HEK293 (cell line): ENCODE measurements around the gene HAND1.

Experiments
- GLI2 ChIP-seq: fragments of 450-650 bp; formaldehyde crosslinking; IDR thresholded peaks from 2 replicates; pipeline ENCODE4; 2017; ENCODE audit warnings: missing biosample characterization, missing genetic modification characterization, low read depth, borderline replicate concordance
- IKZF3 ChIP-seq: fragments of 450-650 bp; IDR thresholded peaks from 2 replicates; pipeline ENCODE4 v1.5.0; 2018; ENCODE audit warnings: missing biosample characterization, mild to moderate bottlenecking, missing genetic modification characterization, moderate library complexity
- TRIM28 ChIP-seq: IDR thresholded peaks from 2 replicates; pipeline ENCODE4 v1.6.1; 2011; ENCODE audit warnings: low read length, control low read depth, borderline replicate concordance
- ZFP3 ChIP-seq: fragments of 450-650 bp; formaldehyde crosslinking; IDR thresholded peaks from 2 replicates; pipeline ENCODE4 v1.5.1; 2016; ENCODE audit warnings: low read depth, missing biosample characterization, missing genetic modification characterization
- ZNF112 ChIP-seq: fragments of 450-650 bp; formaldehyde crosslinking; IDR thresholded peaks from 2 replicates; pipeline ENCODE4 v1.5.0; 2017; ENCODE audit warnings: missing biosample characterization, missing genetic modification characterization
- ZNF214 ChIP-seq: fragments of 450-650 bp; formaldehyde crosslinking; IDR thresholded peaks from 2 replicates; pipeline ENCODE4 v1.5.1; 2017; ENCODE audit warnings: missing biosample characterization, mild to moderate bottlenecking, missing genetic modification characterization, borderline replicate concordance
- ZNF23 ChIP-seq: fragments of 450-650 bp; formaldehyde crosslinking; IDR thresholded peaks from 2 replicates; pipeline ENCODE4 v1.5.1; 2016; ENCODE audit warnings: missing biosample characterization, missing genetic modification characterization, borderline replicate concordance
- ZNF311 ChIP-seq: fragments of 450-650 bp; formaldehyde crosslinking; IDR thresholded peaks from 2 replicates; pipeline ENCODE4 v1.5.1; 2017; ENCODE audit warnings: missing biosample characterization, missing genetic modification characterization, borderline replicate concordance
- ZNF433 ChIP-seq: fragments of 450-650 bp; formaldehyde crosslinking; IDR thresholded peaks from 2 replicates; pipeline ENCODE4 v1.5.1; 2016; ENCODE audit warnings: missing biosample characterization, missing genetic modification characterization, low read depth
- ZNF514 ChIP-seq: fragments of 450-650 bp; formaldehyde crosslinking; IDR thresholded peaks from 2 replicates; pipeline ENCODE4 v1.5.1; 2016; ENCODE audit warnings: missing biosample characterization, missing genetic modification characterization
- ZNF571 ChIP-seq: fragments of 450-650 bp; formaldehyde crosslinking; IDR thresholded peaks from 2 replicates; pipeline ENCODE4 v1.5.0; 2017; ENCODE audit warnings: missing biosample characterization, missing genetic modification characterization
- ZNF629 ChIP-seq: fragments of 450-650 bp; formaldehyde crosslinking; IDR thresholded peaks from 2 replicates; pipeline ENCODE4 v1.5.1; 2017; ENCODE audit warnings: missing biosample characterization, missing genetic modification characterization
- ZNF677 ChIP-seq: fragments of 450-650 bp; IDR thresholded peaks from 2 replicates; pipeline ENCODE4 v1.5.0; 2018; ENCODE audit warnings: missing biosample characterization, mild to moderate bottlenecking, missing genetic modification characterization, moderate library complexity
- ZNF776 ChIP-seq: fragments of 450-650 bp; formaldehyde crosslinking; IDR thresholded peaks from 2 replicates; pipeline ENCODE4 v1.5.0; 2017; ENCODE audit warnings: missing biosample characterization, missing genetic modification characterization, borderline replicate concordance
- ZXDB ChIP-seq: fragments of 450-650 bp; formaldehyde crosslinking; IDR thresholded peaks from 2 replicates; pipeline ENCODE4 v1.5.1; 2016; ENCODE audit warnings: missing biosample characterization, missing genetic modification characterization
- TF ChIP-seq, protein P1 (sequence below): fragments of 450-650 bp; formaldehyde crosslinking; IDR thresholded peaks from 2 replicates; pipeline ENCODE4 v1.5.1; 2016; ENCODE audit warnings: missing biosample characterization, missing genetic modification characterization
- TF ChIP-seq, protein P2 (sequence below): fragments of 450-650 bp; formaldehyde crosslinking; IDR thresholded peaks from 2 replicates; pipeline ENCODE4 v1.5.1; 2016; ENCODE audit warnings: missing biosample characterization, missing genetic modification characterization
- TF ChIP-seq, protein P3 (sequence below): fragments of 450-650 bp; formaldehyde crosslinking; IDR thresholded peaks from 2 replicates; pipeline ENCODE4 v1.5.1; 2016; ENCODE audit warnings: missing biosample characterization, missing genetic modification characterization
- TF ChIP-seq, protein P4 (sequence below): fragments of 450-650 bp; formaldehyde crosslinking; IDR thresholded peaks from 2 replicates; pipeline ENCODE4 v1.5.1; 2017; ENCODE audit warnings: missing biosample characterization, missing genetic modification characterization
- TF ChIP-seq, protein P5 (sequence below): fragments of 450-650 bp; formaldehyde crosslinking; IDR thresholded peaks from 2 replicates; pipeline ENCODE4 v1.5.1; 2016; ENCODE audit warnings: missing biosample characterization, missing genetic modification characterization
- TF ChIP-seq, protein P6 (sequence below): fragments of 450-650 bp; formaldehyde crosslinking; IDR thresholded peaks from 2 replicates; pipeline ENCODE4 v1.5.1; 2016; ENCODE audit warnings: missing biosample characterization, missing genetic modification characterization
- TF ChIP-seq, protein P7 (sequence below): fragments of 450-650 bp; formaldehyde crosslinking; IDR thresholded peaks from 2 replicates; pipeline ENCODE4 v1.5.1; 2016; ENCODE audit warnings: missing biosample characterization, missing genetic modification characterization
- TF ChIP-seq, protein P8 (sequence below): fragments of 450-650 bp; formaldehyde crosslinking; IDR thresholded peaks from 2 replicates; pipeline ENCODE4 v1.5.1; 2016; ENCODE audit warnings: missing biosample characterization, missing genetic modification characterization

HAND1 gene

DNA sequence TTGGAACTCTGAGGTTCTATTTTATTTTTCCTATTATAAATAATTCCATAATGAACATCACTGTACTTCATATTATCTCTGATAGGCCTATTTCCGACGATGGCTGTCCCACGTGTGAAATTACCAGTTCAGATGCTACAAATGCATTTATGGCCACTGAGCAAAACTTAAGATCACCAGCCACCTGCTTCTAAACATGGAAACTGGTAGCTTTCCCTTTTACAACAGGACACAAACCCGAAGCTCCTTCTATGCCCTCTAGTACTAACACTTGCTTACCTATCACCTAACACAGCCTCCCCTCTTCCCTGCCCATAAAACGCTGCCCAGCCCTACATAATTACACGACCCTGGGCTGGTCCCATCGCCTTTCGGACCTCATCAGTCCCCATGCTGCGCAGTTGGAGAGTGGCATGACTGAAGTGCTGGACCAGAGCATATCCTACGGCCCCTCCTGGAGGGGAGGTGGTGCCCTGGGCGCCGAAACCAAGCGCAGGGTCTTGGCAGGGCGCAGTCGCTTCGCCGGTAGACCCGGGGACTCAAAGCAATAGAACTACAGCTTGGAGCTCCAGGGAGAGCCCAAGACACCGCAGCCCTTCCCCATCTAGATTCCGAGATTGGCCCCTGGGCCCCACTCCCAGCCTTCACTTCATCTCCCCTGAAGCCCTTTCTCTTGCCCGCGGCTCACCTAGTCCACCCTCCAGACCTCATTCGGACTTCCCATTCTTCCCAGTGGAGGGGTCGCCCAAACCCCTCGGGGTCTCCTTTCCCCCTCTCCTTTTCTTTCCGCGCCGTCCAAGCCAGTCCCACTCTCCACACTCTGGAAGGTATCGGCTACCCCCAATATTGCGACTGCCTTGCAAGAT, 33.2 kb downstream of the HAND1 start (continued):
- TF ChIP-seq ZNF629 (tag by site-specific recombination): no peak
- TF ChIP-seq ZNF571 (tag by site-specific recombination): no peak
- no peak for TF ChIP-seq ZNF311
- TF ChIP-seq, protein P1, sequence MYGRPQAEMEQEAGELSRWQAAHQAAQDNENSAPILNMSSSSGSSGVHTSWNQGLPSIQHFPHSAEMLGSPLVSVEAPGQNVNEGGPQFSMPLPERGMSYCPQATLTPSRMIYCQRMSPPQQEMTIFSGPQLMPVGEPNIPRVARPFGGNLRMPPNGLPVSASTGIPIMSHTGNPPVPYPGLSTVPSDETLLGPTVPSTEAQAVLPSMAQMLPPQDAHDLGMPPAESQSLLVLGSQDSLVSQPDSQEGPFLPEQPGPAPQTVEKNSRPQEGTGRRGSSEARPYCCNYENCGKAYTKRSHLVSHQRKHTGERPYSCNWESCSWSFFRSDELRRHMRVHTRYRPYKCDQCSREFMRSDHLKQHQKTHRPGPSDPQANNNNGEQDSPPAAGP (tag by site-specific recombination): no peak
- no peak for TF ChIP-seq GLI2
- no peak for TF ChIP-seq ZNF112 (tag by site-specific recombination)
- TF ChIP-seq, protein P2, sequence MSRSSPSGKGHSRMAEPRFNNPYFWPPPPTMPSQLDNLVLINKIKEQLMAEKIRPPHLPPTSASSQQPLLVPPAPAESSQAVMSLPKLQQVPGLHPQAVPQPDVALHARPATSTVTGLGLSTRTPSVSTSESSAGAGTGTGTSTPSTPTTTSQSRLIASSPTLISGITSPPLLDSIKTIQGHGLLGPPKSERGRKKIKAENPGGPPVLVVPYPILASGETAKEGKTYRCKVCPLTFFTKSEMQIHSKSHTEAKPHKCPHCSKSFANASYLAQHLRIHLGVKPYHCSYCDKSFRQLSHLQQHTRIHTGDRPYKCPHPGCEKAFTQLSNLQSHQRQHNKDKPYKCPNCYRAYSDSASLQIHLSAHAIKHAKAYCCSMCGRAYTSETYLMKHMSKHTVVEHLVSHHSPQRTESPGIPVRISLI (tag by site-specific recombination): no peak
- TF ChIP-seq, protein P3, sequence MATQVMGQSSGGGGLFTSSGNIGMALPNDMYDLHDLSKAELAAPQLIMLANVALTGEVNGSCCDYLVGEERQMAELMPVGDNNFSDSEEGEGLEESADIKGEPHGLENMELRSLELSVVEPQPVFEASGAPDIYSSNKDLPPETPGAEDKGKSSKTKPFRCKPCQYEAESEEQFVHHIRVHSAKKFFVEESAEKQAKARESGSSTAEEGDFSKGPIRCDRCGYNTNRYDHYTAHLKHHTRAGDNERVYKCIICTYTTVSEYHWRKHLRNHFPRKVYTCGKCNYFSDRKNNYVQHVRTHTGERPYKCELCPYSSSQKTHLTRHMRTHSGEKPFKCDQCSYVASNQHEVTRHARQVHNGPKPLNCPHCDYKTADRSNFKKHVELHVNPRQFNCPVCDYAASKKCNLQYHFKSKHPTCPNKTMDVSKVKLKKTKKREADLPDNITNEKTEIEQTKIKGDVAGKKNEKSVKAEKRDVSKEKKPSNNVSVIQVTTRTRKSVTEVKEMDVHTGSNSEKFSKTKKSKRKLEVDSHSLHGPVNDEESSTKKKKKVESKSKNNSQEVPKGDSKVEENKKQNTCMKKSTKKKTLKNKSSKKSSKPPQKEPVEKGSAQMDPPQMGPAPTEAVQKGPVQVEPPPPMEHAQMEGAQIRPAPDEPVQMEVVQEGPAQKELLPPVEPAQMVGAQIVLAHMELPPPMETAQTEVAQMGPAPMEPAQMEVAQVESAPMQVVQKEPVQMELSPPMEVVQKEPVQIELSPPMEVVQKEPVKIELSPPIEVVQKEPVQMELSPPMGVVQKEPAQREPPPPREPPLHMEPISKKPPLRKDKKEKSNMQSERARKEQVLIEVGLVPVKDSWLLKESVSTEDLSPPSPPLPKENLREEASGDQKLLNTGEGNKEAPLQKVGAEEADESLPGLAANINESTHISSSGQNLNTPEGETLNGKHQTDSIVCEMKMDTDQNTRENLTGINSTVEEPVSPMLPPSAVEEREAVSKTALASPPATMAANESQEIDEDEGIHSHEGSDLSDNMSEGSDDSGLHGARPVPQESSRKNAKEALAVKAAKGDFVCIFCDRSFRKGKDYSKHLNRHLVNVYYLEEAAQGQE (tag by site-specific recombination): peak; percentile 82
- no peak for TF ChIP-seq IKZF3
- TF ChIP-seq ZFP3 (tag by site-specific recombination): no peak
- TF ChIP-seq ZNF23 (tag by site-specific recombination): no peak
- no peak for TF ChIP-seq ZXDB (tag by site-specific recombination)
- no peak for TF ChIP-seq TRIM28
- TF ChIP-seq, protein P4, sequence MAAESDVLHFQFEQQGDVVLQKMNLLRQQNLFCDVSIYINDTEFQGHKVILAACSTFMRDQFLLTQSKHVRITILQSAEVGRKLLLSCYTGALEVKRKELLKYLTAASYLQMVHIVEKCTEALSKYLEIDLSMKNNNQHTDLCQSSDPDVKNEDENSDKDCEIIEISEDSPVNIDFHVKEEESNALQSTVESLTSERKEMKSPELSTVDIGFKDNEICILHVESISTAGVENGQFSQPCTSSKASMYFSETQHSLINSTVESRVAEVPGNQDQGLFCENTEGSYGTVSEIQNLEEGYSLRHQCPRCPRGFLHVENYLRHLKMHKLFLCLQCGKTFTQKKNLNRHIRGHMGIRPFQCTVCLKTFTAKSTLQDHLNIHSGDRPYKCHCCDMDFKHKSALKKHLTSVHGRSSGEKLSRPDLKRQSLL (tag by site-specific recombination): no peak
- no peak for TF ChIP-seq ZNF514 (tag by site-specific recombination)
- TF ChIP-seq, protein P5, sequence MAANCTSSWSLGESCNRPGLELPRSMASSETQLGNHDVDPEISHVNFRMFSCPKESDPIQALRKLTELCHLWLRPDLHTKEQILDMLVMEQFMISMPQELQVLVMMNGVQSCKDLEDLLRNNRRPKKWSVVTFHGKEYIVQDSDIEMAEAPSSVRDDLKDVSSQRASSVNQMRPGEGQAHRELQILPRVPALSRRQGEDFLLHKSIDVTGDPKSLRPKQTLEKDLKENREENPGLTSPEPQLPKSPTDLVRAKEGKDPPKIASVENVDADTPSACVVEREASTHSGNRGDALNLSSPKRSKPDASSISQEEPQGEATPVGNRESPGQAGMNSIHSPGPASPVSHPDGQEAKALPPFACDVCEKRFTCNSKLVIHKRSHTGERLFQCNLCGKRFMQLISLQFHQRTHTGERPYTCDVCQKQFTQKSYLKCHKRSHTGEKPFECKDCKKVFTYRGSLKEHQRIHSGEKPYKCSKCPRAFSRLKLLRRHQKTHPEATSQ (tag by site-specific recombination): no peak
- TF ChIP-seq, protein P6, sequence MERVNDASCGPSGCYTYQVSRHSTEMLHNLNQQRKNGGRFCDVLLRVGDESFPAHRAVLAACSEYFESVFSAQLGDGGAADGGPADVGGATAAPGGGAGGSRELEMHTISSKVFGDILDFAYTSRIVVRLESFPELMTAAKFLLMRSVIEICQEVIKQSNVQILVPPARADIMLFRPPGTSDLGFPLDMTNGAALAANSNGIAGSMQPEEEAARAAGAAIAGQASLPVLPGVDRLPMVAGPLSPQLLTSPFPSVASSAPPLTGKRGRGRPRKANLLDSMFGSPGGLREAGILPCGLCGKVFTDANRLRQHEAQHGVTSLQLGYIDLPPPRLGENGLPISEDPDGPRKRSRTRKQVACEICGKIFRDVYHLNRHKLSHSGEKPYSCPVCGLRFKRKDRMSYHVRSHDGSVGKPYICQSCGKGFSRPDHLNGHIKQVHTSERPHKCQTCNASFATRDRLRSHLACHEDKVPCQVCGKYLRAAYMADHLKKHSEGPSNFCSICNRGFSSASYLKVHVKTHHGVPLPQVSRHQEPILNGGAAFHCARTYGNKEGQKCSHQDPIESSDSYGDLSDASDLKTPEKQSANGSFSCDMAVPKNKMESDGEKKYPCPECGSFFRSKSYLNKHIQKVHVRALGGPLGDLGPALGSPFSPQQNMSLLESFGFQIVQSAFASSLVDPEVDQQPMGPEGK (tag by site-specific recombination): no peak
- TF ChIP-seq, protein P7, sequence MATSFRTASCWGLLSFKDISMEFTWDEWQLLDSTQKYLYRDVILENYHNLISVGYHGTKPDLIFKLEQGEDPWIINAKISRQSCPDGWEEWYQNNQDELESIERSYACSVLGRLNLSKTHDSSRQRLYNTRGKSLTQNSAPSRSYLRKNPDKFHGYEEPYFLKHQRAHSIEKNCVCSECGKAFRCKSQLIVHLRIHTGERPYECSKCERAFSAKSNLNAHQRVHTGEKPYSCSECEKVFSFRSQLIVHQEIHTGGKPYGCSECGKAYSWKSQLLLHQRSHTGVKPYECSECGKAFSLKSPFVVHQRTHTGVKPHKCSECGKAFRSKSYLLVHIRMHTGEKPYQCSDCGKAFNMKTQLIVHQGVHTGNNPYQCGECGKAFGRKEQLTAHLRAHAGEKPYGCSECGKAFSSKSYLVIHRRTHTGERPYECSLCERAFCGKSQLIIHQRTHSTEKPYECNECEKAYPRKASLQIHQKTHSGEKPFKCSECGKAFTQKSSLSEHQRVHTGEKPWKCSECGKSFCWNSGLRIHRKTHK (tag by site-specific recombination): no peak
- TF ChIP-seq ZNF776 (tag by site-specific recombination): no peak
- TF ChIP-seq ZNF433 (tag by site-specific recombination): no peak
- TF ChIP-seq ZNF677 (tag by site-specific recombination): no peak
- TF ChIP-seq ZNF214: no peak
- TF ChIP-seq, protein P8, sequence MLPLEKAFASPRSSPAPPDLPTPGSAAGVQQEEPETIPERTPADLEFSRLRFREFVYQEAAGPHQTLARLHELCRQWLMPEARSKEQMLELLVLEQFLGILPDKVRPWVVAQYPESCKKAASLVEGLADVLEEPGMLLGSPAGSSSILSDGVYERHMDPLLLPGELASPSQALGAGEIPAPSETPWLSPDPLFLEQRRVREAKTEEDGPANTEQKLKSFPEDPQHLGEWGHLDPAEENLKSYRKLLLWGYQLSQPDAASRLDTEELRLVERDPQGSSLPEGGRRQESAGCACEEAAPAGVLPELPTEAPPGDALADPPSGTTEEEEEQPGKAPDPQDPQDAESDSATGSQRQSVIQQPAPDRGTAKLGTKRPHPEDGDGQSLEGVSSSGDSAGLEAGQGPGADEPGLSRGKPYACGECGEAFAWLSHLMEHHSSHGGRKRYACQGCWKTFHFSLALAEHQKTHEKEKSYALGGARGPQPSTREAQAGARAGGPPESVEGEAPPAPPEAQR (tag by site-specific recombination): no peak
